Keratinocyte (primary cell): ENCODE results near the gene ILDR1.

ENCODE experiments used
- CTCF ChIP-seq, 3 experiments: IDR thresholded peaks in 1 of 3; conservative IDR thresholded peaks in 1 of 3; optimal IDR thresholded peaks in 1 of 3; 2 replicates in 2 of 3; 3 replicates in 1 of 3; pipeline versions ENCODE3 to v1.5.1; 2011; ENCODE audit warnings: low read length in 3 of 3, mild to moderate bottlenecking in 3 of 3, moderate library complexity in 2 of 3, control low read depth in 1 of 3, inconsistent platforms in 1 of 3; ENCODE audit not compliant: insufficient read depth in 2 of 3; ENCODE audit errors: extremely low read depth in 1 of 3
- EZH2 ChIP-seq: IDR thresholded peaks from one replicate; pipeline ENCODE4 v1.6.1; 2012; ENCODE audit warnings: inconsistent platforms, mild to moderate bottlenecking, low read length, moderate library complexity

DNA sequence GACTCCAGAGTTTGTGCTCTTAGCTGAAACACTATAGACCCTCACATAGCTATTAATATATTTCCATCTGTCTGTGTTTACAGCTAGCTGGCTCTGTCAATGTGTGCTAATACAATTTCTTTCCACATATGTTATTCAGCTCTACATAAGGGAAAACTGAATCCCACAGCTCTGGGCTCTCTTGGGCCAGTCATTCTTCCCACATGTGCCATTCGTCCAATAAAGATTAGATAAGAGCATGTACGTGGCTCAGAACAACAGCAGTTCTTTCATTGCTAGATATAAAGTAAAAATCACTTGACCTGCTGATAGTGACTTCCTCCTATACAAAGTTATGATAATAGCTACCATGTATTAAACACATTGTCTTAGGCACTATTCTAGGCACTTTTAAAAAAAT, 2.8 kb upstream of the ILDR1 start:
- TF ChIP-seq CTCF (optimal IDR thresholded peaks at IDR 0.05 in 1 of 3, IDR thresholded peaks at IDR 0.05 in 1 of 3, conservative IDR thresholded peaks at IDR 0.05 in 1 of 3; ENCODE audit: extremely low read depth in 1 of 3, insufficient read depth in 2 of 3, low read length in 3 of 3) (no peak), EZH2 (no peak)
